LNCaP clone FGC (cell line): ENCODE results near the gene CHAF1B.

ENCODE experiments used
- DNase-seq: peaks from one replicate; pipeline ENCODE4 v3.0.0-alpha.2; 2011; ENCODE audit warnings: low read depth
- H3K4me3 ChIP-seq: 2 replicates; pipeline ENCODE4 v1.5.1; 2011; ENCODE audit warnings: mild to moderate bottlenecking, low read depth, low read length, control low read depth
- TF ChIP-seq, protein P1 (sequence below): IDR thresholded peaks from 2 replicates; pipeline ENCODE4 v1.5.1; 2012; ENCODE audit warnings: mild to moderate bottlenecking; ENCODE audit not compliant: control insufficient read depth, insufficient read depth; ENCODE audit errors: extremely low read depth

Gene CHAF1B

DNA sequence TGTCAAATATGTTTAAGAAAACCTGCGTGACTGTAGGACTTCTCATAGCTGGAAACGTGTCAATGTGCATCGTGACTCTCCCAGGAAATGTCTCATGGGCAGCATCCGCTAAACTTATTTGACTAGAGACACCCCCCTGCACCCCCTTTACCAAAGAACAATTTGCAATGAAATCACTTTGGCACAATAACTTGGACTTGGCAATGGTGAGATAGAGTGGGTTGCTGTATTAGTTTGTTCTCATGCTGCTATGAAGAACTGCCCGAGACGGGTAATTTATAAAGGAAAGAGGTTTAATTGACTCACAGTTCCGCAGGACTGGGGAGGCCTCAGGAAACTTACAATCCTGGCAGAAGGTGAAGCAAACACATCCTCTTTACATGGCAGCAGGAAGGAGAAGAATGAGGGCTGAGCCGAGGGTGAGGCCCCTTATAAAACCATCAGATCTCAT, 80.9 kb downstream of the CHAF1B start:
- no peak overlapping the region for H3K4me3 ChIP-seq
- TF ChIP-seq, protein P1, sequence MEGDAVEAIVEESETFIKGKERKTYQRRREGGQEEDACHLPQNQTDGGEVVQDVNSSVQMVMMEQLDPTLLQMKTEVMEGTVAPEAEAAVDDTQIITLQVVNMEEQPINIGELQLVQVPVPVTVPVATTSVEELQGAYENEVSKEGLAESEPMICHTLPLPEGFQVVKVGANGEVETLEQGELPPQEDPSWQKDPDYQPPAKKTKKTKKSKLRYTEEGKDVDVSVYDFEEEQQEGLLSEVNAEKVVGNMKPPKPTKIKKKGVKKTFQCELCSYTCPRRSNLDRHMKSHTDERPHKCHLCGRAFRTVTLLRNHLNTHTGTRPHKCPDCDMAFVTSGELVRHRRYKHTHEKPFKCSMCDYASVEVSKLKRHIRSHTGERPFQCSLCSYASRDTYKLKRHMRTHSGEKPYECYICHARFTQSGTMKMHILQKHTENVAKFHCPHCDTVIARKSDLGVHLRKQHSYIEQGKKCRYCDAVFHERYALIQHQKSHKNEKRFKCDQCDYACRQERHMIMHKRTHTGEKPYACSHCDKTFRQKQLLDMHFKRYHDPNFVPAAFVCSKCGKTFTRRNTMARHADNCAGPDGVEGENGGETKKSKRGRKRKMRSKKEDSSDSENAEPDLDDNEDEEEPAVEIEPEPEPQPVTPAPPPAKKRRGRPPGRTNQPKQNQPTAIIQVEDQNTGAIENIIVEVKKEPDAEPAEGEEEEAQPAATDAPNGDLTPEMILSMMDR = no peak
- no peak for DNase-seq
